ENCODE measurements around the gene COL4A1.

COL4A1 gene

DNA sequence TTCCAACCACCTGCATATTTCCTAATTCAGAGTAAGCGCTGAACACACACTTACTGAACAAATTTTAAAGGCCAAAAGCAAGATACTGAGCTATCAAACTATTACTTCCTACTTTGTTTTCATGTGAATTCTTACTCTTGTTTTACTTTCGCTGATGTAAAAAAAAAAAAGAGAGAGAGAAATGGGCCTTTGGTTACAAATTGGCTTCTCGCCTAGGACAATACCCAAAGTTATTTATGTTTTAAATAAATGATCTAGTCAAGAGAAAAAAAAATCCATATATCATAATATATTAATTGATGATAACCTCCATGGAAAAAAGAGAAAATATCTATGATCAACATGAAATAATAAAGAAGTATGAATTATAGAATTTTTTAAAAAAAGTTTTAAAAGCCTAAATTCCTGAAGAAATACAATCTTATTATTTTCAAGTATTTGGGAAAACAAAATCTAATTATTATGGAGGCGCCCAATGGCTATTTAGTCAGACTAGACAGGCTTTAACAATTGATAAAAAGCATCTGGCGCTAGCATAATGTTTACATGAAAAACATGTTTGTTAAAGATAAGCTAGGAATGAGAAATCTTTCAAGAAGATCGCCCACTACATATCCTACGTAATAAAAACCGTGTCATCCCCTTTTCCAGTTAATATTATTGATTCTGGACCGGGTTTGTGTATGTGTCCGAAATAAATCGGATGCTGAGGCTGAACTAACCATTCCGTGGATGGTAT is 9.0 kb downstream of the COL4A1 start:
- DNase-seq (ENCODE audit: low read depth in 2 of 3, low spot score in 1 of 3) = no peak

DNA sequence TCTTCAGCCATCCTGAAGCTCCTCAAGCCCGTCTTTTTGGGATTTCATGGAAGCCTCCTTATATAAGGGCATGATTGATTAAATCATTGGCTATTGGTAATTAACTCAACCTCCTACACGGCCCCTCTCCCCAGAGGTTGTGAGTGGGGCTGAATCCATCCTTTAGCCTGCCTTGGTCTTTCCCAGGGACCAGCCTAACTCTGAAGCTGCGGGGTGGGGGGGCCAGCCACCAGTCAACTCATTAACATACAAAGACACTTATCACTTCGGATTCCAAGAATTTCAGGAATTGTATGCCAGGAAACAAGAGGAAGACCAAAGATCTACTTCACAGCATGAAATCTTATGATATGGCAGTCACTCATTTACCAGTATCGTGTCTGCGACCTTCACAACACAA is 9.9 kb downstream of the COL4A1 start:
- DNase-seq (ENCODE audit: low read depth in 2 of 3, low spot score in 1 of 3) = no peak

DNA sequence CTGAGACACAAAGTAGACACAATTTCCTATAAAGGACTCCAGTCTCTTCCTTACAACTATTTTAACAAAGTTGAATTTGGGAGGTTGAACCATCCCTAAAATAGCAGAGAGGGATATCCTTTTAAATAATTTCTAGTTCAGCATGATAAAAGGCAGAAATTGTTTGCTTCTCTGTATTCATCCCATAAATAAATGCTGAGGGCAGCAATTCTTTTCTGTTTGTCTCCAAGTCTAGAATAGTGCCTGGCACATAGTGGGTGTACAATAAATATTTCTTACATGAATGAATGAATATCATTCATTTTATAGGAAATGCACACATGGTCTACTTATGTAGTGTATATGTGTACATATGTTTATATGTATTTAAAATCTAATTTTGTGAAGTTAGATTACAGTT is 12.3 kb downstream of the COL4A1 start:
- DNase-seq (ENCODE audit: low read depth in 2 of 3, low spot score in 1 of 3) = no peak

DNA sequence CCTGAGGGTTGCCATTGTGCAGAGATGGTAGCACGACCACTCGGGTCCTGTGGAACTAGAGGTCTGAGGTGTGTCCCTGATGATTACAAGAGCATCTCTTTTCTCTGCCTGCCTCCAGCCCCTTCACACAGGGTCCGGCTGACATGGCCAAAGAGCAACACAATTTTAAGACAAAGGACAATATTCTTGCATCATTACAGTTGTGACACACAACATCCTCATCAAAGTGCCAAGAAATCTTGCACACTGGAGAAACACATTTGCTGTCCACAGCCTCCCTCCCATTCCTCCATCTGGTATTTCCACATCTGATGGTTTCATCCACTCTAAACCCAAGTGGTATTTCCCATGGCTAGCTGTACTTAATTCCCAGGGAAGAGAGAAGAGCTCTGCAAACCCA is 12.8 kb downstream of the COL4A1 start:
- no peak for DNase-seq (ENCODE audit: low read depth in 2 of 3, low spot score in 1 of 3)

DNA sequence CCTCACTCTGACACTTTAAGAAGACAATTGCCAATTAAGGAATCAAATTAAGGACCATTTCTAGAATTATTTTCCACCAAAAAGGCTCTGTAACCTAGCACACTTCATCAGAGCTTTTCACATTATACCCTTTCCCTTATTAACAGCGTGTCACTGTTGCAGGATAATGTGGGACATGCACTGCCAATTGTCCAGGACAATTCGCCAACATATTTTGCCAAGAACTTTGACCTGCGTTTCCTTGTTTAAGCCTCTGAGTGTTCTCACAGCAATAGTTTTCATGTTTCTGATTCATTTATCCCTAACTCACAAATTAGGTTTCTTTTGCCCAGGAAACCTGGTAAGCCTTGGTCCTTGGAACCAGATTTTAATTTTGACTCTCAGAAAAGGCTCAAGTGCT is 13.3 kb downstream of the COL4A1 start:
- DNase-seq (ENCODE audit: low read depth in 2 of 3, low spot score in 1 of 3) = no peak

DNA sequence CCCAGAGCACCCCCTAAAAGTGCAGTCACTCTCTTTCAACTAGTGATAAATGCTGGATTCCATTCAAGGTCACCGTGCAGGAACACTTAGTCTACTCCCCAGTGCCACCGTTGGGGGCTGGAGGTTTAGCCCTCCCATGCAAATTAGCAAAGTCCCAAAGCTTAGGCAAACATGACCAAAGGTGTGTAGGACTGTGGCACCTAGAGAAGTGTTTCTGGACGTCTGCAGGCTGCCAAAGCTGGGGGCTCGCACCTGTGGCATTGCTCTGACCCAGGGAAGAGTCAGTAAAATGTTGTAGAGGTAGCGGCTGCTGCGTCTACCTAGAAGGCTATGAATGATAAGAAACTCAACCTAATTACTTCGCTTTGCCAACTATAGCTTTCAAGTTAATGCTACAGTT is 13.9 kb downstream of the COL4A1 start:
- DNase-seq (ENCODE audit: low read depth in 2 of 3, low spot score in 1 of 3) = no peak

DNA sequence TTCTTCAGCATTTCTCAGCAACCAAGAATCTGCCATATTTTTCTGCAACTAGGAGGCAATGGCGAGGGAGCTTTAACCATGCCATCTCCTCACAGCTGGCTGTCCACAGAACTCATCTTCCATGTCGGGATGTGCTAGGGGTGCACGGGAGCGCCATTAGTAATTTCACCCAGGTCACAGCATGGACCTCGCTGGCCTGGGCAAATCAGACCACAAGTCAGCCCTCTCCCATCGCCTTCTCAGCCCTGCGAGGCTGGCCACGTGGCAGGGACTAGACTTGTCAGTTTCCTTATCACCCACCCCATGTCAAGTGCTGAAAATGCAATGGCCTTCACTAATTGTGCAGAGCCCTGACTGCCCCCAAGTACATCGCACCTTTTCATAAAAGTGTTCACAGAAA is 15.7 kb downstream of the COL4A1 start:
- no peak for DNase-seq (ENCODE audit: low read depth in 2 of 3, low spot score in 1 of 3)

DNA sequence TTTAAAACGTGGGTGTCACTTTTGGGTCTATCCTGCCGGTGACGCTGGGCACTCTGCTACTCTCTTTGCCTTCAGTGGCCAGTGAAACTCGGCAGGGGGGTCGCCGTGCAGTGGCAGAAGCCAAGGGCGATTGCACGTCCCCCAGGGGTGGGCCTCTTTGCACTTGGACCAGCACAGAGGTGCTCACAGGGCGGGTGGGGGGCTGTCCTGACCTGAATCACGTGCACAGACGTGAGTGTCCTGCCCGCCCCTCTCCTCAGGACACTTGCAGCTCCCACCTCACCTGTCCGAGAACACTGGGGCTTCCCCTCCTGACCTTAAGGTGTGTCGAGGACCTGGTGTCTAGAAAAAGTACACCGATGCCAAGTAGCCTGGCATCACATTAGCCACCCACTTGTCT is 16.1 kb downstream of the COL4A1 start:
- no peak for DNase-seq (ENCODE audit: low read depth in 2 of 3, low spot score in 1 of 3)

DNA sequence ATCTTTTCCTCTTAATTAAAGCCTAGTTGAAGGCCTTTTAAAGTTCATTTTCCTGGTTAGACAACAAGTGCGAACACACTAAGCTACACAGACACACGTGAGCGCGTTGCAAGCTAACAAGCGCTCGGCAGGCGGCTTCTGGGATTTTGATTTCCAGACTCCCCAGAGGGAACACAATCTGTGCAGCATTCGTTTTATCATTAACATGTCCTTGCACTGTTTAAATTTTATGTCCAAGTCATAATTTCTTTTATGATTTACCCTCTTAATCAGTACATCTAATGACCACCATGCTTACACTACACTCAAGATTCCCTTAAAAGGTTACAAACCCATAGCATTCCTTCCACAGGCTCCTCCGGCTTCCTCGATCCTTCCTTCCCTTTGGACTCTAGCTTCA is 16.8 kb downstream of the COL4A1 start:
- no peak for DNase-seq (ENCODE audit: low read depth in 2 of 3, low spot score in 1 of 3)

DNA sequence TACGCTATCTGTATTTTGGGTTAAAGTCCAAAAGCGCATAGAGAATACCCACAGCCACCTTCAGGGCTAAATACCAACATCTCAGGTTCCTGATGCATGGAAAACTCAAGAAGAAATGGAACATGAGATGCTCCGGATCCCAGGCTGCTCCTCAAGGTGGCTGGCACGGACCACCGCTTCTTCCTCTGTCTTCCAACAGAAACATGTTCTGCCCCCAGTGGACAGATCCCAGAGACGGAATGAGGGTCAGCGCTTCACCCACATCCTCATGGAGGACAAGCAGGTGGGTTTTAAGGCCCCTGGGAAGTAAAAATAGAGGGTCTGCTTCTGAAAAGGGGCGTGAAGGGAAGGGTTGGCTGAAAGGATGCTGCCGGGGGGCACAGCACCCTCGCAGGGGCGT is 17.3 kb downstream of the COL4A1 start:
- DNase-seq (ENCODE audit: low read depth in 2 of 3, low spot score in 1 of 3) = no peak

DNA sequence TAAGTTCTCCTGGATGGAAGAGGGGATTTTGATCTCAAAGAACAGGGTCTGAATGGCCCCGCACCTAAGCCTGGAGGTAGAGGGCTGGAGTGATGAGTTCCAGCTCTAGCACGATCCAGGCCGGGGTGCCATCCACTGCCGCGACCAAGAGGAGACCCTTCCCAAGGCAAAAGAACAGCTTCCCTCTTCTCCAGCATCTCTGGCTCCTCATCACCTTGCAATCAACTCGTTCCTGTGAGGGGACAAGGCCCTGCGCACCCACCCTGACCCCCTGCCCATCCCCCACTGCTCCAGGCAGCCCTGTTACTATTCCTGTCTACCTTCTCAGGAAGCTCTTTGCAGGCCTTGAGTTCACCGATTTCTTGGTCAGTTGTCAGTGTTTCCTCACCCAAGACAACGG is 17.8 kb downstream of the COL4A1 start:
- no peak for DNase-seq (ENCODE audit: low read depth in 2 of 3, low spot score in 1 of 3)

DNA sequence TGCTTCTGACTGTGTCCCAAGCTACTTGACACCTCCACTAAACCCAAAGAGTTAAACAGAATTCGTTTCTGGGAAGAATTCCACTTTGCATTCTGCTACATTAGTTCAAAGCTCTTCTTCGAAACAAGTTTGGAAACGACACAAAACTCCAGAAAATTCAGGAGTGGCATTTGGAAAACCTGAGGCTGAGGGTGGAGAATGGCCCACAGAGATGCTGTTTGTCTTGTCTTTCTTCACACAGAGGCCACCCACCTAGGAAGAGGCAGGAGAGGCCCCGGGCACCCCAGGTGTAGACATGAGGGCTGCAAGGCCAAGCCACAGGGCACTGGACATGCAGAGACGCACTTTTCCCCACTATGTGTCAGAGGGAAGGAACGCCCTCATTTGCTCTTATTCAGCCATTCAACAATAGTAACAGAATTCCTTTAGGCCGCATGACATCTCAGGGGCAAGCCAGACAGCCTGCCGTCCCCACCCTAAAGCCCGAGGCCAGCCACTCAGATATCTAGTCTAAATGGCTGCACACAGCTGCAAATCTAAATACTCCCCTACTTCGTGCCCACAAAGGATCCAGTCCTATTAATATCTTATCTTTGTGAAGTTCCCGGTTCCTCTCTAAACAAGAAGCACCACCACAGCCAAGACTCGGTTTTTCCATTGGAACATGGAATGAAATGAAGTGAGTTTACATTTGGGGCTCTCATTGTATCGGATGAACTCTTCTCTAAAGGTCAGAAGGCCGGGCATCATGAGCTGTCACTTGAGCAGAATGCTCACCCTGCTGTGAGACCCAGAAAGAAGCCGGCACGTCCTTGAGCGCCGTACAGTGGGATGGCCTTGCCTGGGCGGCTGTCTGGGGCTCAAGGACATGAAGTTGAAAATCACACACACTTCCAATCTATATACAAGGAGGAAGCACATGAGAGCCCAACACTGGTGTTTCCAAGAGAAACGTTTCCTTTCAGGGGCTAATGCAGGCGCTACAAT is 19.8 kb downstream of the COL4A1 start:
- no peak for DNase-seq (ENCODE audit: low read depth in 2 of 3, low spot score in 1 of 3)

DNA sequence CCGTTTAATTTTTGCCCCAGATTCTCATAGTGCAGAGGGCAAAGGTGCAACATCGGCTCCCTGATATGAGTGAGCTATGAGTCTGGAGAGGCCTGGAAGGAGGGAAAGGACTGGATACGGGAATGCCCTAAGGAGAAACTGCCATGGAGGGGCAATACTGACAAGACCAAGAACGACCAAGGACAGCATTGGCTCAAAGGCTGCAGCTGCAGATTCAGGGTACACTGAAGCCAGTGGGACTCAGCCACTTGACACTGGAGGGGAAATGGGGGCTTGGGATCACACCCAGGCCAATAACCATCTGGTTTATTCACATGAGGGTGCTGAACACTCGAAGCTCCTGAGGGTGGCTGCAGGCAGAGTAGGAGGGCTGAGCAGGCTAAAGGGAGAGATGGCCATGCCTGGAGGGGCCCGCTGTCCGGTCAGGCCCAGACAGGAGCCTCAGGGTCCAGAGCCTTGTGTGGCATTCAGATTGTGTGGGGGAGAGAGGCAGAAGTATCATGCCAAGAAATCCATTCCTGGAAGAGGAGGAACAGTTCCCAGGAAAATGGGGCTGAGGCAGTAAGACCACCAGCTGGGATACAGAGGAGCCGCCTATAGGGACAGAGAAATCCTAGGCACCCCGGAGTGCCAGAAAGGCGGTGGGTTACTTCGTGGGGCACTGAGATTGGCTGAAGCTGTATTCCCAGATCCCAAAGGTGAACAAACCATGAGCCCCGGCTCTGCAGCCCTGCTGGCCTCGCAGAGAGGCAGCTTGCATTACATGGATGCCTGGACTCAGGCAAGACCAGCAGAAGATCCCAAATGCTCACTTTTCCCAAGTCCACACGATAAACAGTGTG is 20.7 kb downstream of the COL4A1 start:
- DNase-seq (ENCODE audit: low read depth in 2 of 3, low spot score in 1 of 3) = no peak

DNA sequence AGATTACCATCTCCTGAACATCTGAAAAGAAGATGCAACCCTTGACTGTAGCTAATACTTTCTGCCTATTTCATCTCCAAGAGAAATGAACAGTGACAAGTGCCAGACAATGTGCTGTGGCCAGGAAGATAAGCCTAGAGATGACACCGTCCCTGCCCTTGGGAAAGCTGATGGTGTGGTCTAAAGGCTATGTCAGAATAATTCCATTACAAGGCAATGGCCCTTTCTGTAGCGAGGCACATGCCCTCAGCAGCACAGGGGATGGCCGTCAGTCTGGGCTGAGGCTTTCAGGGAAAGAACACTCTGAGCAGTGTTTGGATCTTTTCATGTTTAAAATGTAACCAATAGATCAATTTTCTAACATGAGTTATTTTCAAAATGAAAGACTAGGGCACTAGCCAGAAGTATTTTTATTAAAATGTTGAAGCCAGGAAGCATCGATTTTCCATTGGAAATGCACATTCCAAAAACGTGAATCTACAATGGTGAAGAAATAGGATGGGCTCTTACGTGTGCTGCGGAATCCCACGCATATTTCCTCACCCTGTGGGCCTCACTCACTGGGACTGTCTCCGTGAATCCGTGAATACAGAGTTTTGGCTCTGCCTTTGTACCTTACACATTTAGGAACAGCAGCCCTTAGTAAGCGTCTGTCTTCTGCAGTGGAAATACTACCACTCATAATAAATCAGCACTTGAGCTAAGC is 22.0 kb downstream of the COL4A1 start:
- DNase-seq (ENCODE audit: low read depth in 2 of 3, low spot score in 1 of 3) = no peak

DNA sequence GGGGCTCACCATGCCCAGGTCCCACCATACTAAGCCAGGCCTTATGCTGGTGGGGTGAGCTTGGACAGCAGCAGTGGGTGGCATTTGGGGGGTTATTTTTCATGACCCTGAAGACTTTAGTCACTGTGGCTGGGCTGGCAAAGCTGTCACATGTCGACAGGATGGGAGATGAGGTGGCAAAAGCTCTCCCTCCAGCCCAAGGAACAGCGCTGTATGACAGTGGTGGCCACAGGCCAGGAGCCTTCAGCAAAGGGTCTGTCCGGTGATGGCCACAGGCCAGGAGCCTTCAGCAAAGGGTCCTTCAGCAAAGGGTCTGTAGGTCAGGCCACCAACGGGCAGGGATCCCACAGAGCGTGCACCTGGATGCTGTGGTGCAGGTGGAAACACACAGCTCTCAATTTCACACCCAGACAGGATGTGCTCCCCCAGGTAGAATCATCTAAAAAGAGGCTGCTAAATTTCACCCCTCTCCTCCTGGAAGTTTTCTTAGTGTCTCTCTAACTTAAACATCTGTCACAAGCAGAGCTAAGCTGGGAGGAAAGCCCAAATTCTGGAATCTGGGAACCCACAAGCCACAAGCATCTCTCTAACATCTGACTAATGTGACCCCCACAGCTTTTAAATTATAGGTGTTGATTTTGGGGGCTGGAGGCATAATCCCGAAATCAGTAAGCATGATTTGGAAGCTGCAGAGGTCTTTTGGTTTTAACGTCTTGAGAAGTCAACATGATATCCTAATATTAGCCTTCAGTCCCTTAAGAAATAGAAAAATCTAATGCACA is 23.0 kb downstream of the COL4A1 start:
- DNase-seq (ENCODE audit: low read depth in 2 of 3, low spot score in 1 of 3) = no peak

DNA sequence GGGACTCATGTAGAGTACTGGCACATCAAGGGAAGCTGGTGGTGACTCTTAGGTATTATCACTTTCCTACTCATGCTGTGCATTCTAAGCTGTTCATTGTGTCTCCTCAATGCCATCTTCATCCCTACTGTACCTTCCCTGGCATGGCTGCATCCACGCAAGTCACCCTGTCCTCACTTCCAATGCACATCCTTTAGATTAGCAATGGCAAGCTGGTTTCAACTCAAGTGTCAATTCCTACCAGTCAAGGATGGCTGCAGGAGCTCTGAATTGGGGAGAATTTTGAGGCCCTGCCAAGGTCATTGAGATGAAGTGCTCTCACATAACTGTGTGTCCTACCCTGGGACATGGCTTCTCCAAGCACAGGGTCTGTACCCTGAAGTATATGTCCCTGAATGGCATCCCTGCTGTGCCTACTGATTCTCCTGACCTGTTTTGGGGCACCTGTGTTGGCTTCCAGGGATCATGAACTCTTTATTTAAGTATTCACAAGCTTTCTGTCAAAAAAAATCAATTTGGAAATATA is 24.6 kb downstream of the COL4A1 start:
- no peak for DNase-seq (ENCODE audit: low read depth in 2 of 3, low spot score in 1 of 3)

DNA sequence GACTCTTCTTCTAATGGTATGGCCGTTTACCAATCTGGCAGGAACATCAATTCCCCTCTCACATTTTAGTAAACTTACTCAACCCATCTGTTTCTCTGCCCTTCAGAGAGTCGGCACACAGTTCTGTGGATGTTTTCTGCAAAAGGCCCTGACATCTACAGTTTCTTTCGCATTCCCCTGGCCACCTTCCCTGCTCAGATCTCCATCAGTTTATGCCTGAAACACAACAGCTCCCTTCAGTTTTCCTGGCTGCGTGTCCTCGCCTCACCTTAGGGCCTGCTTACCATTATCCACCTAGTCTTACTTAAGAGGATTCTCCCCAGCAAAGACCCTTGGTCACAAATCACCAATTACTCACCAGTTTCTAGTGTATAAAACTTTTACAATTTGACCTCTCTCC is 25.2 kb downstream of the COL4A1 start:
- DNase-seq (ENCODE audit: low read depth in 2 of 3, low spot score in 1 of 3) = no peak

DNA sequence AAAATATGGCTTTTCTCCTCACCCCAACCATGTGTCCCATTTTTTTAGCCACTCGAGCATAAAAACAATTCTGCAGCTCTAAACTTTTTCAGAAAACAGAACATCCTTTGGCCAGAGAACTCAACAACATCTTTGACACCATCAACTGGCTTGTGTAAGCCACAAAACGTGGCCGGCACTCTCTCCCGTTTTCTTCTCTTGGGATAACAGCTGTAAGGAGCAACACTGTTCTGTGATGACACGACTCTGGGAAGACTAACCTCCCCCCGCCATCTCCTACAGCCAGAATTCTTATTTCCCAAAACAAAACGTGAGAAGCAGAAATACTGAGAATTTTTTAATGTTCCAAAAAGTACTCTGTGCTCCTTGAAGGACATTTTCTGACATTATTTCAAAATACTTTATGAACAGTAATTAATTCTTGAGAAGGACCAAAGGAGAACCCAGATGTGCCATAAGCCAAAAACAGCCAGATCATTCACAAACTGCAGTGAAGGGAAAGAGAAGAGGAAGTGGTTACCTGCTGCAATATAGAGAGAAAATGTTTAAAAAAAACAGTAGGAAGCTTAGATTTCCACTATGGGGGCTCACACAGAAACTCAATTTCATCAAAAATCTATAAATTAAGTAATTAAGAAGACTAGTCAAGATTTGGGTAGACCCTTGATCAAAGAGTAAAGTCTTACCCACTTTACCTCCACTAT is 25.8 kb downstream of the COL4A1 start:
- no peak for DNase-seq (ENCODE audit: low read depth in 2 of 3, low spot score in 1 of 3)

DNA sequence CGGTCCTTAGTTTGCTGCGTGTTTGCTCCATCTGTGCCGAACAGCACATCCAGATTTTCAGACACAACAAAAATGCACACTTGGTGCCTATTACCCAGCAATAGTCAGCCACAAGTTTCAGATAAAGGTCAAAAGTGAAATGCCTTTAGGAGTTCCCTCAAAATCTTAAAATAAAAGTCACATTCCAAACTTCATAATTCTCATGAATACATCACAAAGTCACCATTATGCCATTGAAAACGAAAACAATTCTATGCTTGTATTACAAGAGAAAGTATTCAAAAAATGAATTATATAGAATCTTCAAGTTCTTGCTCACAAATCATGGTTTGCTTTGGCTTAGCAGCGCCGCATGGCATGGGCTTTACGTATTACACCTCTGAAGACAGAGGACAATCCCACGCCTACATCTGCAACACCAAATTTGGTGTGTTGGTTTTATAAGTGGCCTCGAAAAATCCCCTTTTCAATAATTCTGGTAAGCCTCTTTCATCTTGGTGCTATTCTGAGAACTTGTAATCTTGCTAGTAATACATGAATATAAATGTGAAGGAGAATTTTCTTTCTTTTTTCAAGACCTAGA is 26.6 kb downstream of the COL4A1 start:
- DNase-seq (ENCODE audit: low read depth in 2 of 3, low spot score in 1 of 3) = no peak
